PC-3 (cell line): ENCODE results near the gene FOXR1. TPM values are rescaled to one million over a fixed set of nuclear protein-coding genes. Genes with fewer than 3 reads are reported as not detected.

Experiments used
- ATAC-seq: fragments of 200-7000 bp; cut with Tn5 transposase; 2 replicates; pipeline ENCODE4 v1.9.1; 2020; ENCODE audit warnings: mild to moderate bottlenecking, moderate library complexity
- BruUV-seq: library from RNA; stranded (reverse); fragments of 400-500 nt; replicated peaks from 2 replicates; lab custom pipeline; 2021; lab: Mats Ljungman, UMichigan
- CTCF ChIA-PET: fragments of 300-600 bp; sonication (Branson Sonifier 250); formaldehyde crosslinking; loops from one replicate; lab custom pipeline; 2022; ENCODE audit warnings: antibody characterized with exemption; lab: Charles Lee
- POLR2A ChIA-PET: fragments of 300-600 bp; sonication (Branson Sonifier 250); formaldehyde crosslinking; loops from one replicate; lab custom pipeline; 2022; ENCODE audit warnings: antibody characterized with exemption; ENCODE audit not compliant: unreplicated experiment; lab: Charles Lee
- DNase-seq: peaks from one replicate; pipeline ENCODE4 v3.0.0-alpha.2; 2015
- H2AFZ ChIP-seq: fragments of 300-600 bp; sonication (generic); 2 replicates; pipeline ENCODE4 v1.6.0; 2016; ENCODE audit warnings: antibody characterized with exemption, low read length
- H3F3A ChIP-seq: fragments of 300-600 bp; sonication (generic); one replicate; pipeline ENCODE4 v1.6.0; 2017; ENCODE audit warnings: antibody characterized with exemption, low read length, control low read depth, mild to moderate bottlenecking; ENCODE audit not compliant: unreplicated experiment
- H3K27ac ChIP-seq: fragments of 300-600 bp; sonication (generic); 2 replicates; pipeline ENCODE4 v1.5.1; 2016; ENCODE audit warnings: mild to moderate bottlenecking, low read length
- H3K27me3 ChIP-seq: fragments of 300-600 bp; sonication (generic); 2 replicates; pipeline ENCODE4 v1.6.1; 2016; ENCODE audit warnings: low read length, mixed read lengths
- H3K36me3 ChIP-seq: fragments of 300-600 bp; sonication (generic); 2 replicates; pipeline ENCODE4 v1.6.1; 2016; ENCODE audit warnings: low read depth, mixed run types, low read length, mixed read lengths
- H3K4me1 ChIP-seq: fragments of 300-600 bp; sonication (generic); 2 replicates; pipeline ENCODE4 v1.5.1; 2016; ENCODE audit warnings: low read length; ENCODE audit not compliant: insufficient read depth
- H3K4me2 ChIP-seq: fragments of 300-600 bp; sonication (generic); 2 replicates; pipeline ENCODE4 v1.6.0; 2016; ENCODE audit warnings: low read length
- H3K4me3 ChIP-seq: fragments of 300-600 bp; sonication (generic); 2 replicates; pipeline ENCODE4 v1.5.1; 2016; ENCODE audit warnings: mild to moderate bottlenecking, low read length, mixed read lengths
- H3K79me2 ChIP-seq: fragments of 300-600 bp; sonication (generic); 2 replicates; pipeline ENCODE4 v1.6.1; 2017; ENCODE audit warnings: low read length, mixed read lengths
- H3K9ac ChIP-seq: fragments of 300-600 bp; sonication (generic); 2 replicates; pipeline ENCODE4 v1.6.0; 2016; ENCODE audit warnings: mild to moderate bottlenecking, low read length
- H3K9me2 ChIP-seq: fragments of 300-600 bp; sonication (generic); replicated peaks from 2 replicates; pipeline ENCODE4 v1.6.1; 2016; ENCODE audit warnings: mixed run types, low read length, mixed read lengths
- H3K9me3 ChIP-seq: fragments of 300-600 bp; sonication (generic); 2 replicates; pipeline ENCODE4 v1.6.1; 2016; ENCODE audit warnings: low read length, mixed read lengths
- H4K20me1 ChIP-seq: fragments of 300-600 bp; sonication (generic); 2 replicates; pipeline ENCODE4 v1.6.1; 2016; ENCODE audit warnings: low read length, mixed read lengths
- CTCF ChIP-seq: fragments of 300-600 bp; sonication (generic); conservative IDR thresholded peaks from 2 replicates; pipeline ENCODE4 v1.5.1; 2017; ENCODE audit warnings: antibody characterized with exemption, low read depth, mild to moderate bottlenecking, low read length
- EZH2 ChIP-seq: fragments of 300-600 bp; sonication (generic); IDR thresholded peaks from one replicate; pipeline ENCODE4 v1.6.1; 2017; ENCODE audit warnings: antibody characterized with exemption, mild to moderate bottlenecking, low read length; ENCODE audit not compliant: unreplicated experiment
- EZH2phosphoT487 ChIP-seq: fragments of 300-600 bp; sonication (generic); IDR thresholded peaks from 2 replicates; pipeline ENCODE4 v1.6.1; 2018; ENCODE audit warnings: mild to moderate bottlenecking, antibody characterized with exemption, low read length, borderline replicate concordance
- intact Hi-C: fragments of 100-400 bp; cut with micrococcal nuclease; formaldehyde crosslinking; loops from 2 replicates; pipeline ENCODE4 v1.9.0; 2023
- total RNA-seq: library from RNA; depleted of rRNA; stranded (reverse); fragments of >200 nt; gene quantifications from 2 replicates; pipeline ENCODE4 v1.2.3, GENCODE V29; 2014

The FOXR1 gene
- total RNA-seq, 1 experiment from 2014 or later = not detected

- TF ChIP-seq EZH2 = no peak
- H3K4me3 ChIP-seq = peak overlapping the region; percentile 94
- POLR2A ChIA-PET = interaction anchor here (0.5 to 1.5 kb wide), 3 partner anchors 9 to 132 kb away, joined by 3 to 16 read pairs (median 4); no protein-coding TSS in a partner anchor
- H2AFZ ChIP-seq = no peak overlapping the region
- H3K36me3 ChIP-seq = no peaks in the 10 kb centered on the region
- peaks cover 23% of the 10 kb centered on the region for H4K20me1 ChIP-seq
- BruUV-seq = no TSS peak
- ATAC-seq = no peak
- peaks cover 12% of the 10 kb centered on the region for H3F3A ChIP-seq
- intact Hi-C loops = no loop called here
- peak overlapping the region; percentile 97 for H3K4me2 ChIP-seq
- peaks cover 85% of the 10 kb centered on the region for H3K79me2 ChIP-seq
- DNase-seq = no peak
- peaks cover 74% of the 10 kb centered on the region for H3K4me1 ChIP-seq
- CTCF ChIA-PET = no interaction called here
- H3K9me3 ChIP-seq = no peaks in the 10 kb centered on the region
- peak overlapping the region; percentile 97 for H3K27ac ChIP-seq
- no peaks in the 10 kb centered on the region for H3K27me3 ChIP-seq
- H3K9ac ChIP-seq = peak overlapping the region; percentile 84
- H3K9me2 ChIP-seq = no peaks in the 10 kb centered on the region
Observed at GRCh38 chr11:118922745-118923627, 48.6 kb upstream of the FOXR1 start.

- CTCF ChIA-PET = interaction anchor here (0.5 kb wide), 1 partner anchor 725 kb away, joined by 6 read pairs; no protein-coding TSS in a partner anchor
- BruUV-seq = no TSS peak
- Histone ChIP-seq H3K79me2 (peaks cover 78% of the 10 kb centered on the region), H3K27ac (peak overlapping the region; percentile 97), H4K20me1 (peaks cover 23% of the 10 kb centered on the region), H3K36me3 (no peaks in the 10 kb centered on the region), H3K9ac (peak overlapping the region; percentile 84), H3K27me3 (no peaks in the 10 kb centered on the region), H3K9me2 (no peaks in the 10 kb centered on the region), H3K4me3 (peak overlapping the region; percentile 94), H3K4me2 (peak overlapping the region; percentile 97), H3K9me3 (no peaks in the 10 kb centered on the region), H3F3A (peaks cover 12% of the 10 kb centered on the region), H3K4me1 (peaks cover 69% of the 10 kb centered on the region), H2AFZ (no peak overlapping the region)
- DNase-seq (peak; percentile 32), ATAC-seq (no peak)
- POLR2A ChIA-PET = interaction anchor here (0.6 to 1.1 kb wide), 3 partner anchors 10 to 14 kb away, joined by 3 to 11 read pairs (median 5); no protein-coding TSS in a partner anchor
- intact Hi-C loops = no loop called here
- TF ChIP-seq EZH2 = no peak
- no peak for TF ChIP-seq CTCF
- no peak for TF ChIP-seq EZH2phosphoT487
Observed at GRCh38 chr11:118923721-118924587, 47.6 kb upstream of the FOXR1 start.
